WTC11 (cell line): ENCODE data around the gene OR51T1. TPM values are rescaled to one million over a fixed set of nuclear protein-coding genes. Genes with fewer than 3 reads are reported as not detected.

Experiments used
- ATAC-seq: fragments of 200-7000 bp; cut with Tn5 transposase; 2 replicates; pipeline ENCODE4 v1.10.0; 2021; ENCODE audit warnings: mild to moderate bottlenecking, moderate library complexity
- CTCF ChIA-PET: fragments of 300-600 bp; sonication (Branson Sonifier 250); formaldehyde crosslinking; loops from one replicate; lab custom pipeline; 2021; ENCODE audit warnings: antibody characterized with exemption; lab: Charles Lee
- POLR2A ChIA-PET: fragments of 350-600 bp; sonication (Branson Sonifier 250); formaldehyde crosslinking; loops from one replicate; lab custom pipeline; 2021; ENCODE audit warnings: antibody characterized with exemption; lab: Charles Lee
- DNase-seq: peaks from one replicate; pipeline ENCODE4 v3.0.0; 2021; ENCODE audit warnings: low spot score
- H3K27ac Mint-ChIP-seq: 2 replicates; pipeline ENCODE4 v1.8.0; 2021; ENCODE audit warnings: mixed read lengths
- H3K27me3 Mint-ChIP-seq: 2 replicates; pipeline ENCODE4 v1.8.0; 2021; ENCODE audit warnings: low read depth, mild to moderate bottlenecking, moderate library complexity, mixed read lengths
- H3K36me3 Mint-ChIP-seq: 2 replicates; pipeline ENCODE4 v1.8.0; 2021; ENCODE audit warnings: mixed read lengths
- H3K4me1 Mint-ChIP-seq: 2 replicates; pipeline ENCODE4 v1.8.0; 2022; ENCODE audit warnings: mixed read lengths
- H3K4me3 Mint-ChIP-seq: 2 replicates; pipeline ENCODE4 v1.8.0; 2021; ENCODE audit warnings: mild to moderate bottlenecking, moderate library complexity, mixed read lengths
- H3K9me3 Mint-ChIP-seq: 2 replicates; pipeline ENCODE4 v1.8.0; 2021; ENCODE audit warnings: mixed read lengths
- CREB1 ChIP-seq: sonication (generic); formaldehyde crosslinking; IDR thresholded peaks from 2 replicates; pipeline ENCODE4 v1.8.0; 2023; ENCODE audit warnings: mild to moderate bottlenecking, missing genetic modification reagents
- ETV6 ChIP-seq: sonication (generic); formaldehyde crosslinking; IDR thresholded peaks from 2 replicates; pipeline ENCODE4 v1.8.1; 2022; ENCODE audit warnings: mild to moderate bottlenecking, missing genetic modification reagents
- FOXJ3 ChIP-seq: sonication (generic); formaldehyde crosslinking; IDR thresholded peaks from 2 replicates; pipeline ENCODE4 v1.9.0; 2021; ENCODE audit warnings: missing genetic modification reagents, mild to moderate bottlenecking, borderline replicate concordance
- GRHL2 ChIP-seq: fragments of 250-450 bp; sonication (Bioruptor Pico); IDR thresholded peaks from 2 replicates; pipeline ENCODE4 v1.8.0; 2022; ENCODE audit warnings: mild to moderate bottlenecking, moderate library complexity; ENCODE audit not compliant: insufficient replicate concordance, severe bottlenecking
- GTF2I ChIP-seq: fragments of 250-450 bp; sonication (Bioruptor Pico); conservative IDR thresholded peaks from 2 replicates; pipeline ENCODE4 v1.4.0; 2021; ENCODE audit warnings: mild to moderate bottlenecking
- HMGA2 ChIP-seq: fragments of 250-450 bp; sonication (Bioruptor Pico); IDR thresholded peaks from 2 replicates; pipeline ENCODE4 v1.4.0; 2021; ENCODE audit warnings: mild to moderate bottlenecking, moderate library complexity
- total RNA-seq: library from RNA; stranded (reverse); gene quantifications from 3 replicates; pipeline ENCODE4 v1.2.3, GENCODE V29; 2021
- TF ChIP-seq, protein P1 (sequence below): sonication (generic); formaldehyde crosslinking; IDR thresholded peaks from 2 replicates; pipeline ENCODE4 v1.8.1; 2023; ENCODE audit warnings: mild to moderate bottlenecking, missing genetic modification reagents, borderline replicate concordance
- TF ChIP-seq, protein P2 (sequence below): sonication (generic); formaldehyde crosslinking; IDR thresholded peaks from 2 replicates; pipeline ENCODE4 v1.8.0; 2022; ENCODE audit warnings: missing genetic modification reagents
- TF ChIP-seq, protein P3 (sequence below): fragments of 250-450 bp; sonication (Bioruptor Pico); IDR thresholded peaks from 2 replicates; pipeline ENCODE4 v1.9.0; 2021; ENCODE audit warnings: mild to moderate bottlenecking, borderline replicate concordance
- TF ChIP-seq, protein P4 (sequence below): sonication (generic); formaldehyde crosslinking; IDR thresholded peaks from 2 replicates; pipeline ENCODE4 v1.8.0; 2022; ENCODE audit warnings: mild to moderate bottlenecking, missing genetic modification reagents
- TF ChIP-seq, protein P5 (sequence below): sonication (generic); formaldehyde crosslinking; IDR thresholded peaks from 2 replicates; pipeline ENCODE4 v1.8.1; 2023; ENCODE audit warnings: mild to moderate bottlenecking, missing genetic modification reagents
- TF ChIP-seq, protein P6 (sequence below): sonication (generic); formaldehyde crosslinking; IDR thresholded peaks from 2 replicates; pipeline ENCODE4 v1.8.1; 2023; ENCODE audit warnings: mild to moderate bottlenecking, missing genetic modification reagents, moderate library complexity
- TF ChIP-seq, protein P7 (sequence below): fragments of 250-450 bp; sonication (Bioruptor Pico); IDR thresholded peaks from 2 replicates; pipeline ENCODE4 v1.9.0; 2021; ENCODE audit warnings: moderate library complexity, mild to moderate bottlenecking, inconsistent platforms, borderline replicate concordance

Gene OR51T1
- total RNA-seq, 1 experiment from 2014 or later, result not detected

DNA sequence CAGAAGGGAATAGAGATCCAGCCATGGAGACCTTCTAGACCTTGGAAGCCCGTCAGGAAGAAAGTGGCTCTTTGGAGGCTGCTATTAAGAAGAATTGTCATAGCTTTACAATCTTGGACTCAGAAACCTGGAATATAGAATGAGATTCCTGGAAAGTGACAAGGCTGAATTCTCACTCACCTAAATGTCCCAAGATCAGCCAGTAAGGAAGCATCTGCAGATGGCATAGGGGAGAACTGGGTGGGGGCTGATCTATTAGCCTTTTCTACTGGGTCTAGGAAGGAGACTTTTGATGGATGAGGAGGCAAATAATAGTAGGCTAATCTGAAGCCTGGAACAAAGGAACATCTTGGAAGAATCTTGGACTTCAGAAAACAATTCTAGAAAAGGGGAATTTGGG is 42.5 kb downstream of the OR51T1 start, which contains the start of gene OR51G1 (continued):
- TF ChIP-seq, protein P1, sequence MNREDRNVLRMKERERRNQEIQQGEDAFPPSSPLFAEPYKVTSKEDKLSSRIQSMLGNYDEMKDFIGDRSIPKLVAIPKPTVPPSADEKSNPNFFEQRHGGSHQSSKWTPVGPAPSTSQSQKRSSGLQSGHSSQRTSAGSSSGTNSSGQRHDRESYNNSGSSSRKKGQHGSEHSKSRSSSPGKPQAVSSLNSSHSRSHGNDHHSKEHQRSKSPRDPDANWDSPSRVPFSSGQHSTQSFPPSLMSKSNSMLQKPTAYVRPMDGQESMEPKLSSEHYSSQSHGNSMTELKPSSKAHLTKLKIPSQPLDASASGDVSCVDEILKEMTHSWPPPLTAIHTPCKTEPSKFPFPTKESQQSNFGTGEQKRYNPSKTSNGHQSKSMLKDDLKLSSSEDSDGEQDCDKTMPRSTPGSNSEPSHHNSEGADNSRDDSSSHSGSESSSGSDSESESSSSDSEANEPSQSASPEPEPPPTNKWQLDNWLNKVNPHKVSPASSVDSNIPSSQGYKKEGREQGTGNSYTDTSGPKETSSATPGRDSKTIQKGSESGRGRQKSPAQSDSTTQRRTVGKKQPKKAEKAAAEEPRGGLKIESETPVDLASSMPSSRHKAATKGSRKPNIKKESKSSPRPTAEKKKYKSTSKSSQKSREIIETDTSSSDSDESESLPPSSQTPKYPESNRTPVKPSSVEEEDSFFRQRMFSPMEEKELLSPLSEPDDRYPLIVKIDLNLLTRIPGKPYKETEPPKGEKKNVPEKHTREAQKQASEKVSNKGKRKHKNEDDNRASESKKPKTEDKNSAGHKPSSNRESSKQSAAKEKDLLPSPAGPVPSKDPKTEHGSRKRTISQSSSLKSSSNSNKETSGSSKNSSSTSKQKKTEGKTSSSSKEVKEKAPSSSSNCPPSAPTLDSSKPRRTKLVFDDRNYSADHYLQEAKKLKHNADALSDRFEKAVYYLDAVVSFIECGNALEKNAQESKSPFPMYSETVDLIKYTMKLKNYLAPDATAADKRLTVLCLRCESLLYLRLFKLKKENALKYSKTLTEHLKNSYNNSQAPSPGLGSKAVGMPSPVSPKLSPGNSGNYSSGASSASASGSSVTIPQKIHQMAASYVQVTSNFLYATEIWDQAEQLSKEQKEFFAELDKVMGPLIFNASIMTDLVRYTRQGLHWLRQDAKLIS (CRISPR knock-in tag), result no peak
- TF ChIP-seq, protein P2, sequence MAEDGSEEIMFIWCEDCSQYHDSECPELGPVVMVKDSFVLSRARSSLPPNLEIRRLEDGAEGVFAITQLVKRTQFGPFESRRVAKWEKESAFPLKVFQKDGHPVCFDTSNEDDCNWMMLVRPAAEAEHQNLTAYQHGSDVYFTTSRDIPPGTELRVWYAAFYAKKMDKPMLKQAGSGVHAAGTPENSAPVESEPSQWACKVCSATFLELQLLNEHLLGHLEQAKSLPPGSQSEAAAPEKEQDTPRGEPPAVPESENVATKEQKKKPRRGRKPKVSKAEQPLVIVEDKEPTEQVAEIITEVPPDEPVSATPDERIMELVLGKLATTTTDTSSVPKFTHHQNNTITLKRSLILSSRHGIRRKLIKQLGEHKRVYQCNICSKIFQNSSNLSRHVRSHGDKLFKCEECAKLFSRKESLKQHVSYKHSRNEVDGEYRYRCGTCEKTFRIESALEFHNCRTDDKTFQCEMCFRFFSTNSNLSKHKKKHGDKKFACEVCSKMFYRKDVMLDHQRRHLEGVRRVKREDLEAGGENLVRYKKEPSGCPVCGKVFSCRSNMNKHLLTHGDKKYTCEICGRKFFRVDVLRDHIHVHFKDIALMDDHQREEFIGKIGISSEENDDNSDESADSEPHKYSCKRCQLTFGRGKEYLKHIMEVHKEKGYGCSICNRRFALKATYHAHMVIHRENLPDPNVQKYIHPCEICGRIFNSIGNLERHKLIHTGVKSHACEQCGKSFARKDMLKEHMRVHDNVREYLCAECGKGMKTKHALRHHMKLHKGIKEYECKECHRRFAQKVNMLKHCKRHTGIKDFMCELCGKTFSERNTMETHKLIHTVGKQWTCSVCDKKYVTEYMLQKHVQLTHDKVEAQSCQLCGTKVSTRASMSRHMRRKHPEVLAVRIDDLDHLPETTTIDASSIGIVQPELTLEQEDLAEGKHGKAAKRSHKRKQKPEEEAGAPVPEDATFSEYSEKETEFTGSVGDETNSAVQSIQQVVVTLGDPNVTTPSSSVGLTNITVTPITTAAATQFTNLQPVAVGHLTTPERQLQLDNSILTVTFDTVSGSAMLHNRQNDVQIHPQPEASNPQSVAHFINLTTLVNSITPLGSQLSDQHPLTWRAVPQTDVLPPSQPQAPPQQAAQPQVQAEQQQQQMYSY (CRISPR knock-in tag), result no peak
- TF ChIP-seq, protein P3, sequence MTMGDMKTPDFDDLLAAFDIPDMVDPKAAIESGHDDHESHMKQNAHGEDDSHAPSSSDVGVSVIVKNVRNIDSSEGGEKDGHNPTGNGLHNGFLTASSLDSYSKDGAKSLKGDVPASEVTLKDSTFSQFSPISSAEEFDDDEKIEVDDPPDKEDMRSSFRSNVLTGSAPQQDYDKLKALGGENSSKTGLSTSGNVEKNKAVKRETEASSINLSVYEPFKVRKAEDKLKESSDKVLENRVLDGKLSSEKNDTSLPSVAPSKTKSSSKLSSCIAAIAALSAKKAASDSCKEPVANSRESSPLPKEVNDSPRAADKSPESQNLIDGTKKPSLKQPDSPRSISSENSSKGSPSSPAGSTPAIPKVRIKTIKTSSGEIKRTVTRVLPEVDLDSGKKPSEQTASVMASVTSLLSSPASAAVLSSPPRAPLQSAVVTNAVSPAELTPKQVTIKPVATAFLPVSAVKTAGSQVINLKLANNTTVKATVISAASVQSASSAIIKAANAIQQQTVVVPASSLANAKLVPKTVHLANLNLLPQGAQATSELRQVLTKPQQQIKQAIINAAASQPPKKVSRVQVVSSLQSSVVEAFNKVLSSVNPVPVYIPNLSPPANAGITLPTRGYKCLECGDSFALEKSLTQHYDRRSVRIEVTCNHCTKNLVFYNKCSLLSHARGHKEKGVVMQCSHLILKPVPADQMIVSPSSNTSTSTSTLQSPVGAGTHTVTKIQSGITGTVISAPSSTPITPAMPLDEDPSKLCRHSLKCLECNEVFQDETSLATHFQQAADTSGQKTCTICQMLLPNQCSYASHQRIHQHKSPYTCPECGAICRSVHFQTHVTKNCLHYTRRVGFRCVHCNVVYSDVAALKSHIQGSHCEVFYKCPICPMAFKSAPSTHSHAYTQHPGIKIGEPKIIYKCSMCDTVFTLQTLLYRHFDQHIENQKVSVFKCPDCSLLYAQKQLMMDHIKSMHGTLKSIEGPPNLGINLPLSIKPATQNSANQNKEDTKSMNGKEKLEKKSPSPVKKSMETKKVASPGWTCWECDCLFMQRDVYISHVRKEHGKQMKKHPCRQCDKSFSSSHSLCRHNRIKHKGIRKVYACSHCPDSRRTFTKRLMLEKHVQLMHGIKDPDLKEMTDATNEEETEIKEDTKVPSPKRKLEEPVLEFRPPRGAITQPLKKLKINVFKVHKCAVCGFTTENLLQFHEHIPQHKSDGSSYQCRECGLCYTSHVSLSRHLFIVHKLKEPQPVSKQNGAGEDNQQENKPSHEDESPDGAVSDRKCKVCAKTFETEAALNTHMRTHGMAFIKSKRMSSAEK (CRISPR knock-in tag), result no peak
- TF ChIP-seq, protein P4, sequence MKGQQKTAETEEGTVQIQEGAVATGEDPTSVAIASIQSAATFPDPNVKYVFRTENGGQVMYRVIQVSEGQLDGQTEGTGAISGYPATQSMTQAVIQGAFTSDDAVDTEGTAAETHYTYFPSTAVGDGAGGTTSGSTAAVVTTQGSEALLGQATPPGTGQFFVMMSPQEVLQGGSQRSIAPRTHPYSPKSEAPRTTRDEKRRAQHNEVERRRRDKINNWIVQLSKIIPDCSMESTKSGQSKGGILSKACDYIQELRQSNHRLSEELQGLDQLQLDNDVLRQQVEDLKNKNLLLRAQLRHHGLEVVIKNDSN (CRISPR knock-in tag), result no peak
- TF ChIP-seq FOXJ3 (CRISPR knock-in tag), result no peak

DNA sequence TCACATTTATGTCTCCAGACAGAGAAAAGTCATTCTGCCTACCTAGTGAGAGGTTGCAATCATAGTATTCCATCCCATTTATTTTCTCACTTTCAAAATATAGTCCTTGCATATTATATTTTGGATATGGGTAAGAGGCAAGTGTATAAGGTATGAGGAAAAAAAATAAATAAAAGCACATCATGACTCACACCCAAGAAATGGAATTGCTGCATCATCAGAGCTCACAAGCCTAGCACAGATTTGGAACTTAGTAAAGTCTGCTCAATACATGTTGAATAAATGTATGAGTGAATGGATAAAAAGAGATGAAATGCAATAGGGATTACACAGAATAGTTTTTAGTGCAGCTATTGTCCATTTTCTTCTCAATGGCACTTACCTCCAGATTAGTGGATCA is 44.9 kb downstream of the OR51T1 start:
- CTCF ChIA-PET, result no interaction called here
- Mint-ChIP-seq H3K27ac (no peak overlapping the region), H3K27me3 (no peaks in the 10 kb centered on the region; the same call in 1 of the 2 replicates), H3K4me3 (no peak overlapping the region), H3K4me1 (no peaks in the 10 kb centered on the region), H3K36me3 (no peaks in the 10 kb centered on the region), H3K9me3 (no peaks in the 10 kb centered on the region)
- DNase-seq, result no peak
- no peak for ATAC-seq
- POLR2A ChIA-PET, result no interaction called here
- TF ChIP-seq, protein P5, sequence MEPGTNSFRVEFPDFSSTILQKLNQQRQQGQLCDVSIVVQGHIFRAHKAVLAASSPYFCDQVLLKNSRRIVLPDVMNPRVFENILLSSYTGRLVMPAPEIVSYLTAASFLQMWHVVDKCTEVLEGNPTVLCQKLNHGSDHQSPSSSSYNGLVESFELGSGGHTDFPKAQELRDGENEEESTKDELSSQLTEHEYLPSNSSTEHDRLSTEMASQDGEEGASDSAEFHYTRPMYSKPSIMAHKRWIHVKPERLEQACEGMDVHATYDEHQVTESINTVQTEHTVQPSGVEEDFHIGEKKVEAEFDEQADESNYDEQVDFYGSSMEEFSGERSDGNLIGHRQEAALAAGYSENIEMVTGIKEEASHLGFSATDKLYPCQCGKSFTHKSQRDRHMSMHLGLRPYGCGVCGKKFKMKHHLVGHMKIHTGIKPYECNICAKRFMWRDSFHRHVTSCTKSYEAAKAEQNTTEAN, result no peak
- TF ChIP-seq ETV6 (CRISPR knock-in tag) (no peak), HMGA2 (CRISPR knock-in tag) (no peak), CREB1 (CRISPR knock-in tag) (no peak), GRHL2 (CRISPR knock-in tag) (no peak), GTF2I (CRISPR knock-in tag) (no peak)
- TF ChIP-seq, protein P2 (CRISPR knock-in tag), result no peak
- TF ChIP-seq, protein P6, sequence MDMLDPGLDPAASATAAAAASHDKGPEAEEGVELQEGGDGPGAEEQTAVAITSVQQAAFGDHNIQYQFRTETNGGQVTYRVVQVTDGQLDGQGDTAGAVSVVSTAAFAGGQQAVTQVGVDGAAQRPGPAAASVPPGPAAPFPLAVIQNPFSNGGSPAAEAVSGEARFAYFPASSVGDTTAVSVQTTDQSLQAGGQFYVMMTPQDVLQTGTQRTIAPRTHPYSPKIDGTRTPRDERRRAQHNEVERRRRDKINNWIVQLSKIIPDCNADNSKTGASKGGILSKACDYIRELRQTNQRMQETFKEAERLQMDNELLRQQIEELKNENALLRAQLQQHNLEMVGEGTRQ (CRISPR knock-in tag), result no peak
- TF ChIP-seq, protein P7, sequence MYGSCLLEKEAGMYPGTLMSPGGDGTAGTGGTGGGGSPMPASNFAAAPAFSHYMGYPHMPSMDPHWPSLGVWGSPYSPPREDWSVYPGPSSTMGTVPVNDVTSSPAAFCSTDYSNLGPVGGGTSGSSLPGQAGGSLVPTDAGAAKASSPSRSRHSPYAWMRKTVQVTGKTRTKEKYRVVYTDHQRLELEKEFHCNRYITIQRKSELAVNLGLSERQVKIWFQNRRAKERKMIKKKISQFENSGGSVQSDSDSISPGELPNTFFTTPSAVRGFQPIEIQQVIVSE, result no peak
